ENCODE measurements around the gene CAMKMT. TPM values are rescaled to one million over a fixed set of nuclear protein-coding genes. Genes with fewer than 3 reads are reported as not detected.

Gene CAMKMT
- total RNA-seq, 1 donor from 2014 or later = 20.0 TPM

GRCh38 chr2:44596537-44597320 is 235.0 kb downstream of the CAMKMT start:
- no peak for DNase-seq (ENCODE audit: low spot score)

- no peak for DNase-seq (ENCODE audit: low spot score)
Observed at GRCh38 chr2:44598330-44599119, 236.8 kb downstream of the CAMKMT start.

GRCh38 chr2:44599130-44599529 is 237.4 kb downstream of the CAMKMT start:
- DNase-seq (ENCODE audit: low spot score) = no peak

- no peak for DNase-seq (ENCODE audit: low spot score)
Observed at GRCh38 chr2:44602446-44602845, 240.7 kb downstream of the CAMKMT start.

- DNase-seq (ENCODE audit: low spot score) = no peak
Observed at GRCh38 chr2:44605511-44605910, 243.8 kb downstream of the CAMKMT start.

GRCh38 chr2:44612276-44612675 is 250.5 kb downstream of the CAMKMT start:
- DNase-seq (ENCODE audit: low spot score) = no peak

- no peak for DNase-seq (ENCODE audit: low spot score)
Observed at GRCh38 chr2:44614940-44615339, 253.2 kb downstream of the CAMKMT start.

- DNase-seq (ENCODE audit: low spot score) = no peak
Observed at GRCh38 chr2:44615950-44616518, 254.3 kb downstream of the CAMKMT start.

- DNase-seq (ENCODE audit: low spot score) = peak; percentile 10
Observed at GRCh38 chr2:44616667-44617155, 255.0 kb downstream of the CAMKMT start.

- no peak for DNase-seq (ENCODE audit: low spot score)
Observed at GRCh38 chr2:44618251-44619023, 256.7 kb downstream of the CAMKMT start.

GRCh38 chr2:44620189-44620990 is 258.6 kb downstream of the CAMKMT start:
- DNase-seq (ENCODE audit: low spot score) = no peak

GRCh38 chr2:44623622-44624351 is 262.0 kb downstream of the CAMKMT start:
- no peak for DNase-seq (ENCODE audit: low spot score)

GRCh38 chr2:44628297-44628696 is 266.6 kb downstream of the CAMKMT start:
- no peak for DNase-seq (ENCODE audit: low spot score)

GRCh38 chr2:44632931-44633689 is 271.4 kb downstream of the CAMKMT start:
- DNase-seq (ENCODE audit: low spot score) = no peak

- no peak for DNase-seq (ENCODE audit: low spot score)
Observed at GRCh38 chr2:44635725-44636124, 274.0 kb downstream of the CAMKMT start.

- DNase-seq (ENCODE audit: low spot score) = no peak
Observed at GRCh38 chr2:44638649-44639048, 276.9 kb downstream of the CAMKMT start.

- no peak for DNase-seq (ENCODE audit: low spot score)
Observed at GRCh38 chr2:44639399-44639798, 277.7 kb downstream of the CAMKMT start.

GRCh38 chr2:44642123-44642857 is 280.5 kb downstream of the CAMKMT start:
- DNase-seq (ENCODE audit: low spot score) = no peak

GRCh38 chr2:44645937-44646336 is 284.2 kb downstream of the CAMKMT start:
- no peak for DNase-seq (ENCODE audit: low spot score)
